ENCODE measurements around the gene SLC8B1. TPM values are rescaled to one million over a fixed set of nuclear protein-coding genes. Genes with fewer than 3 reads are reported as not detected.

Gene SLC8B1
- total RNA-seq, 1 donor from 2014 or later = 27.9 TPM

DNA sequence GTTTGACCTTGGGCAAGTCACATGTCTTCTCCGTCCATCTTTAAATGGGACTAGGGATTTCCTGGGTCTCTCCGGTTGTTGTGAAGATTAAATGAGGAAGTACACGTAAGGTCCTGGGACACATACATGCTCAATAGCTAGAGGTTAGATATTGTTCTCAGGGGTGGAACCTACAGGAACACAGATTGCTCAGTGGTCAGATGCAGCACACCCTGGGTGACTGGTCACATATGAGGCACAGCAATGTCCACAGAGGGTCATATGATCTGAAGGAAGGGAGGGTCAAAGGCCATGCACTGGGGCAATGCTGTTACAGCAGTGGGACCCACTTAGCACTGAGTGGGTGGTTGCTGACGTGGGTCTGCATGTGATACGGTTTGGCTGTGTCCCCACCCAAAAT, 11.4 kb upstream of the SLC8B1 start:
- Mint-ChIP-seq H3K27ac (ENCODE audit: unreplicated experiment) (no peak overlapping the region), H3K27me3 (ENCODE audit: unreplicated experiment) (no peaks in the 10 kb centered on the region), H3K9me3 (ENCODE audit: unreplicated experiment) (no peaks in the 10 kb centered on the region), H3K36me3 (ENCODE audit: unreplicated experiment) (no peaks in the 10 kb centered on the region), H3K4me3 (ENCODE audit: unreplicated experiment) (no peak overlapping the region), H3K4me1 (ENCODE audit: low read depth, unreplicated experiment) (peaks cover 2% of the 10 kb centered on the region)
- no peak for DNase-seq
- TF ChIP-seq, protein P1, sequence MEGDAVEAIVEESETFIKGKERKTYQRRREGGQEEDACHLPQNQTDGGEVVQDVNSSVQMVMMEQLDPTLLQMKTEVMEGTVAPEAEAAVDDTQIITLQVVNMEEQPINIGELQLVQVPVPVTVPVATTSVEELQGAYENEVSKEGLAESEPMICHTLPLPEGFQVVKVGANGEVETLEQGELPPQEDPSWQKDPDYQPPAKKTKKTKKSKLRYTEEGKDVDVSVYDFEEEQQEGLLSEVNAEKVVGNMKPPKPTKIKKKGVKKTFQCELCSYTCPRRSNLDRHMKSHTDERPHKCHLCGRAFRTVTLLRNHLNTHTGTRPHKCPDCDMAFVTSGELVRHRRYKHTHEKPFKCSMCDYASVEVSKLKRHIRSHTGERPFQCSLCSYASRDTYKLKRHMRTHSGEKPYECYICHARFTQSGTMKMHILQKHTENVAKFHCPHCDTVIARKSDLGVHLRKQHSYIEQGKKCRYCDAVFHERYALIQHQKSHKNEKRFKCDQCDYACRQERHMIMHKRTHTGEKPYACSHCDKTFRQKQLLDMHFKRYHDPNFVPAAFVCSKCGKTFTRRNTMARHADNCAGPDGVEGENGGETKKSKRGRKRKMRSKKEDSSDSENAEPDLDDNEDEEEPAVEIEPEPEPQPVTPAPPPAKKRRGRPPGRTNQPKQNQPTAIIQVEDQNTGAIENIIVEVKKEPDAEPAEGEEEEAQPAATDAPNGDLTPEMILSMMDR (IDR thresholded peaks at IDR 0.05; ENCODE audit: partially characterized antibody, unreplicated experiment) = no peak

GRCh38 chr12:113345318-113345717, 10.4 kb upstream of the SLC8B1 start:
- Mint-ChIP-seq H3K4me1 (ENCODE audit: low read depth, unreplicated experiment) (peaks cover 2% of the 10 kb centered on the region), H3K27me3 (ENCODE audit: unreplicated experiment) (no peaks in the 10 kb centered on the region), H3K9me3 (ENCODE audit: unreplicated experiment) (no peaks in the 10 kb centered on the region), H3K4me3 (ENCODE audit: unreplicated experiment) (no peak overlapping the region), H3K36me3 (ENCODE audit: unreplicated experiment) (no peaks in the 10 kb centered on the region), H3K27ac (ENCODE audit: unreplicated experiment) (no peak overlapping the region)
- TF ChIP-seq, protein P1 (IDR thresholded peaks at IDR 0.05; ENCODE audit: partially characterized antibody, unreplicated experiment) = no peak
- no peak for DNase-seq

DNA sequence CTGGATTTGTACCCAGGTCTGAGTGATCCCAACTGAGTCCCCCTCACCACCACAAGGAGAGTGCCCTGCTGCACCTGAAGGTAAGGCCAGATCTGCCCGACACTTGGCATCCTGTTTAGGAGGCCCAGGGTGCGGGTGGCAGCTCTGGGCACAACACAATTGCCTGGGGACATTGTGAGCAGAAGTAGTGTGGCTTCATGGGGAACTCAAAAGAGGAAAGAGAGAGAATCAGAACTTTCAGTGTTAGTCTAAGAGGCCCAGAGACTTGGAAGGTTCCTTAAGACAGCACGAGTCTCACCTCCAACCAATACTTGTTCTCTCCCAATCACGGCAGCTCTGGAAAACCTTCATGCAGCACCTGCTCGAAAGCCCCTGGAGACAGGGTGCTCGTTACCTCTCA, 6.6 kb upstream of the SLC8B1 start:
- H3K4me3 Mint-ChIP-seq (ENCODE audit: unreplicated experiment) = no peak overlapping the region
- no peaks in the 10 kb centered on the region for H3K36me3 Mint-ChIP-seq (ENCODE audit: unreplicated experiment)
- no peak for DNase-seq
- H3K27ac Mint-ChIP-seq (ENCODE audit: unreplicated experiment) = no peak overlapping the region
- H3K4me1 Mint-ChIP-seq (ENCODE audit: low read depth, unreplicated experiment) = no peaks in the 10 kb centered on the region
- H3K9me3 Mint-ChIP-seq (ENCODE audit: unreplicated experiment) = no peaks in the 10 kb centered on the region
- TF ChIP-seq, protein P1 (IDR thresholded peaks at IDR 0.05; ENCODE audit: partially characterized antibody, unreplicated experiment) = no peak
- H3K27me3 Mint-ChIP-seq (ENCODE audit: unreplicated experiment) = no peaks in the 10 kb centered on the region

- H3K4me1 Mint-ChIP-seq (ENCODE audit: low read depth, unreplicated experiment) = no peaks in the 10 kb centered on the region
- TF ChIP-seq, protein P1 (IDR thresholded peaks at IDR 0.05; ENCODE audit: partially characterized antibody, unreplicated experiment) = no peak
- no peak overlapping the region for H3K4me3 Mint-ChIP-seq (ENCODE audit: unreplicated experiment)
- no peaks in the 10 kb centered on the region for H3K36me3 Mint-ChIP-seq (ENCODE audit: unreplicated experiment)
- H3K27me3 Mint-ChIP-seq (ENCODE audit: unreplicated experiment) = no peaks in the 10 kb centered on the region
- DNase-seq = no peak
- H3K27ac Mint-ChIP-seq (ENCODE audit: unreplicated experiment) = no peak overlapping the region
- H3K9me3 Mint-ChIP-seq (ENCODE audit: unreplicated experiment) = no peaks in the 10 kb centered on the region
Measured at GRCh38 chr12:113340061-113340460, 5.2 kb upstream of the SLC8B1 start.

GRCh38 chr12:113339540-113339939, 4.6 kb upstream of the SLC8B1 start:
- DNase-seq = no peak
- TF ChIP-seq, protein P1 (IDR thresholded peaks at IDR 0.05; ENCODE audit: partially characterized antibody, unreplicated experiment) = no peak
- no peaks in the 10 kb centered on the region for H3K9me3 Mint-ChIP-seq (ENCODE audit: unreplicated experiment)
- H3K27me3 Mint-ChIP-seq (ENCODE audit: unreplicated experiment) = no peaks in the 10 kb centered on the region
- no peak overlapping the region for H3K27ac Mint-ChIP-seq (ENCODE audit: unreplicated experiment)
- H3K4me3 Mint-ChIP-seq (ENCODE audit: unreplicated experiment) = no peak overlapping the region
- H3K4me1 Mint-ChIP-seq (ENCODE audit: low read depth, unreplicated experiment) = no peaks in the 10 kb centered on the region
- H3K36me3 Mint-ChIP-seq (ENCODE audit: unreplicated experiment) = no peaks in the 10 kb centered on the region
